Measurements from ENCODE around the gene ARHGAP24.

GRCh38 chr4:85570388-85570787 lies 95.4 kb downstream of the ARHGAP24 start:
- no peak for TF ChIP-seq CTCF (IDR thresholded peaks at IDR 0.05)
- TF ChIP-seq POLR2A (IDR thresholded peaks at IDR 0.05): no peak
